Subcutaneous adipose tissue (tissue), 4 donors: ENCODE measurements around the gene RET. TPM values are rescaled to one million over a fixed set of nuclear protein-coding genes. Genes with fewer than 3 reads are reported as not detected.

Experiments
- total RNA-seq, 4 donors: library from RNA; depleted of rRNA; stranded (reverse); fragments of >200 nt; gene quantifications; one replicate each; pipeline ENCODE4 v1.1.0, GENCODE V29; 2016
- TF ChIP-seq, protein P1 (sequence below): fragments of 450-650 bp; IDR thresholded peaks from one replicate; pipeline ENCODE4 v1.5.1; 2016; ENCODE audit warnings: low read depth, mild to moderate bottlenecking, control low read depth, antibody characterized with exemption, moderate library complexity

RET gene
- total RNA-seq, 4 donors from 2014 or later: 0.19 to 1.9 (median 0.49) TPM

DNA sequence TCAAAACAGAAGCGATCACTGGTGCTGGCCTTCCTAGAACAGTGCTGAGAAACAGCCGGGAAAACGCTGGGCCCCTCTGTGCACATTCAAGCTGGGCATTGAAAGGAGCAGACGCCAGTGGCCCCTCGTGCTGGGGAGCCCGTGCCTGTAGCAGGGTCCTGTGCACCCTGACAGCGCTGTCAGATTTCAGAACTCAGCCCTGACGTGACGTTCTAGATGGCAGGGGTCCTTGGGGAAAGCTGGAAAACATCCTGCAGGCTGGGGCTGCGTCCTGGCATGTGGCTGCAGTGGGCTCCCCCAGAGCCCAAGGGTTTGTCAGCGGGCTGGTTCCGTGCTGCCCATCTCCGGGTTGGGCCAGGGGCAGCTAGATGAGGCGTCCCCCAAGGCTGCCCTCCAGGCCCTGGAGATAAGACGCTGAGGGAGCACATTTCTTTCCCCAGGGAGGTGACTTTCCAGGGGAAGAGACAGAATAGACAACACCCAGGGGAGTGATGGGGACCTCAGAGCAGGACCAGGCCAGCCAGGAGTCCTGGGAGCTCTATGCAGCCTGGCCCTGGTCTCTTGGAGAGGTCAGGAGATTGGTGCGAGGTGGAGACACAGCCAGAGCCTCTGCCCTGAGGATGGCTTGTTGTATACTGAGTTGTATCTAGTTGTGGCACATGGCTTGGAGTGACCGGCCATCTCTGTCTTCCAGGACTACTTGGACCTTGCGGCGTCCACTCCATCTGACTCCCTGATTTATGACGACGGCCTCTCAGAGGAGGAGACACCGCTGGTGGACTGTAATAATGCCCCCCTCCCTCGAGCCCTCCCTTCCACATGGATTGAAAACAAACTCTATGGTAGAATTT, 49.2 kb downstream of the RET start:
- TF ChIP-seq, protein P1, sequence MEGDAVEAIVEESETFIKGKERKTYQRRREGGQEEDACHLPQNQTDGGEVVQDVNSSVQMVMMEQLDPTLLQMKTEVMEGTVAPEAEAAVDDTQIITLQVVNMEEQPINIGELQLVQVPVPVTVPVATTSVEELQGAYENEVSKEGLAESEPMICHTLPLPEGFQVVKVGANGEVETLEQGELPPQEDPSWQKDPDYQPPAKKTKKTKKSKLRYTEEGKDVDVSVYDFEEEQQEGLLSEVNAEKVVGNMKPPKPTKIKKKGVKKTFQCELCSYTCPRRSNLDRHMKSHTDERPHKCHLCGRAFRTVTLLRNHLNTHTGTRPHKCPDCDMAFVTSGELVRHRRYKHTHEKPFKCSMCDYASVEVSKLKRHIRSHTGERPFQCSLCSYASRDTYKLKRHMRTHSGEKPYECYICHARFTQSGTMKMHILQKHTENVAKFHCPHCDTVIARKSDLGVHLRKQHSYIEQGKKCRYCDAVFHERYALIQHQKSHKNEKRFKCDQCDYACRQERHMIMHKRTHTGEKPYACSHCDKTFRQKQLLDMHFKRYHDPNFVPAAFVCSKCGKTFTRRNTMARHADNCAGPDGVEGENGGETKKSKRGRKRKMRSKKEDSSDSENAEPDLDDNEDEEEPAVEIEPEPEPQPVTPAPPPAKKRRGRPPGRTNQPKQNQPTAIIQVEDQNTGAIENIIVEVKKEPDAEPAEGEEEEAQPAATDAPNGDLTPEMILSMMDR: no peak

DNA sequence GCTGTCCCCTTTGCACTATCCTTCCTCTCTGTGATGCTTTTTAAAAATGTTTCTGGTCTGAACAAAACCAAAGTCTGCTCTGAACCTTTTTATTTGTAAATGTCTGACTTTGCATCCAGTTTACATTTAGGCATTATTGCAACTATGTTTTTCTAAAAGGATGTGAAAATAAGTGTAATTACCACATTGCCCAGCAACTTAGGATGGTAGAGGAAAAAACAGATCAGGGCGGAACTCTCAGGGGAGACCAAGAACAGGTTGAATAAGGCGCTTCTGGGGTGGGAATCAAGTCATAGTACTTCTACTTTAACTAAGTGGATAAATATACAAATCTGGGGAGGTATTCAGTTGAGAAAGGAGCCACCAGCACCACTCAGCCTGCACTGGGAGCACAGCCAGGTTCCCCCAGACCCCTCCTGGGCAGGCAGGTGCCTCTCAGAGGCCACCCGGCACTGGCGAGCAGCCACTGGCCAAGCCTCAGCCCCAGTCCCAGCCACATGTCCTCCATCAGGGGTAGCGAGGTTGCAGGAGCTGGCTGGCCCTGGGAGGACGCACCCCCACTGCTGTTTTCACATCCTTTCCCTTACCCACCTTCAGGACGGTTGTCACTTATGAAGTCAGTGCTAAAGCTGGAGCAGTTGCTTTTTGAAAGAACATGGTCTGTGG, 50.0 kb downstream of the RET start:
- TF ChIP-seq, protein P1: no peak

DNA sequence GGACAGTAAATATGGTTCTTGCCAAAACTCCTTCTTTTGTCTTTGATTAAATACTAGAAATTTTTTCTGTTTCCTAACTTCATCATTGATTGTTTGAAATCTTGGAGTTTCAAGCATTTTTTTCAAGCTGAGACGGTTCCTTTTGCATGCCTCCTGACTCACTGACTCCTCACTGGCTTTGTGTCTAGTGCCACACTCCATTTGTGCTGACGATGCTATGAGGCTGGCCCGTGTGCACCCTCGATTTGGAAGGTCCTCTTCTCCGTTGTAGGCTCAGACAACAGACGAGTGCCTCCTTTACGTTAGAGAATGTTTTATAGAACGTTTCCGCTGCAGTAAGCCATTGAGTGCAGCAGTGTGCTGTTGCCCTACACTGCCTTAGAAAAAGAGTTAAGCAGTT, 50.6 kb downstream of the RET start:
- TF ChIP-seq, protein P1: no peak

DNA sequence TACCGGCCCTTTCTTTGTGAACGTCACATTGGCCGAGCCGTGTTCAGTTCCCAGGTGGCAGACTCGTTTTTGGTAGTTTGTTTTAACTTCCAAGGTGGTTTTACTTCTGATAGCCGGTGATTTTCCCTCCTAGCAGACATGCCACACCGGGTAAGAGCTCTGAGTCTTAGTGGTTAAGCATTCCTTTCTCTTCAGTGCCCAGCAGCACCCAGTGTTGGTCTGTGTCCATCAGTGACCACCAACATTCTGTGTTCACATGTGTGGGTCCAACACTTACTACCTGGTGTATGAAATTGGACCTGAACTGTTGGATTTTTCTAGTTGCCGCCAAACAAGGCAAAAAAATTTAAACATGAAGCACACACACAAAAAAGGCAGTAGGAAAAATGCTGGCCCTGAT, 51.5 kb downstream of the RET start:
- TF ChIP-seq, protein P1: no peak

DNA sequence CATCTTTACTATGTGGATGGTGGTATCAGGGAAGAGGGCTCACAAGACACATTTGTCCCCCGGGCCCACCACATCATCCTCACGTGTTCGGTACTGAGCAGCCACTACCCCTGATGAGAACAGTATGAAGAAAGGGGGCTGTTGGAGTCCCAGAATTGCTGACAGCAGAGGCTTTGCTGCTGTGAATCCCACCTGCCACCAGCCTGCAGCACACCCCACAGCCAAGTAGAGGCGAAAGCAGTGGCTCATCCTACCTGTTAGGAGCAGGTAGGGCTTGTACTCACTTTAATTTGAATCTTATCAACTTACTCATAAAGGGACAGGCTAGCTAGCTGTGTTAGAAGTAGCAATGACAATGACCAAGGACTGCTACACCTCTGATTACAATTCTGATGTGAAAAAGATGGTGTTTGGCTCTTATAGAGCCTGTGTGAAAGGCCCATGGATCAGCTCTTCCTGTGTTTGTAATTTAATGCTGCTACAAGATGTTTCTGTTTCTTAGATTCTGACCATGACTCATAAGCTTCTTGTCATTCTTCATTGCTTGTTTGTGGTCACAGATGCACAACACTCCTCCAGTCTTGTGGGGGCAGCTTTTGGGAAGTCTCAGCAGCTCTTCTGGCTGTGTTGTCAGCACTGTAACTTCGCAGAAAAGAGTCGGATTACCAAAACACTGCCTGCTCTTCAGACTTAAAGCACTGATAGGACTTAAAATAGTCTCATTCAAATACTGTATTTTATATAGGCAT, 52.3 kb downstream of the RET start:
- TF ChIP-seq, protein P1: no peak

DNA sequence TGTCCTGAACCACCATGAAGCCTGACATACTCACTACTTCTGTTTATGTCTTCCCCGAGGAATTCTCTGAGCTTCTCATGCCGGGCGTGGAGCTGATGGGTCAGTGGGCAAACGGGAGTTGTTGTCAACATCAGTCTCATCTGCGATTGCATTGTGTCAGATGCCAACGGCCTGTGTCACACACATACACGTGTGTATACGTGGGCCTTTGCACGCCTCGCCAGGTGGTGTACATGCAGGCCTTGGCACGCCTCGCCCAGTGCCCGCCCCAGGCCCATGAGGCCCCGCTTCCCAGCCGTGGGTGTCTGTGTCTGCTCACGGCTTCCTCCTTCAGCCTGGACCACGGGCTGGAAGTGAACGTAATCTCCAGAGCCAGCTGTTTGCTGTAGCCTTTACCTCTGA, 53.9 kb downstream of the RET start:
- TF ChIP-seq, protein P1: no peak

DNA sequence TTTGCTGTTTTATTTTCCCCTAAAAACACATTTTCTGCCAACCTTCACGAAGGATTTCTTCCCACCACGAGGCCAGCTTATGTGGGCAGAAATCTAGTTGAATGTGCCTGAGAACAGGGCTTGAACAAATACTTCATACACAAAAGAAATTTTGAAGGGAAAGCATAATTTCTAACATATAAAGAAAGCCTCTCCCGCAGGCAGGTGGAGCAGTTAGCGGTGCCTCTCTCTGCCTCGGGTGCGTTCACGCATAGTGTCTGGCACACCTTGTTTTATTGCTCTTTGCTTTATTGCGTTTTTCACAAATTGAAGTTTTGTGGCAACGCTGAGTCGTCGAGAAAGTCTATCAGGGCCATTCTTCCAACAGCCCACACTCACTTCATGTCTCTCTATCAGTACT, 54.4 kb downstream of the RET start:
- TF ChIP-seq, protein P1: no peak
